GM10266 (cell line): ENCODE measurements around the gene CXCR5.

Experiments
- DNase-seq: peaks from one replicate; pipeline ENCODE4 v3.0.0; 2012; ENCODE audit errors: extremely low spot score
- TF ChIP-seq, protein P1 (sequence below): IDR thresholded peaks from 2 replicates; pipeline ENCODE4 v1.5.1; 2012; ENCODE audit warnings: mild to moderate bottlenecking, low read depth; ENCODE audit not compliant: control insufficient read depth, insufficient read depth; ENCODE audit errors: missing control alignments

CXCR5 gene

DNA sequence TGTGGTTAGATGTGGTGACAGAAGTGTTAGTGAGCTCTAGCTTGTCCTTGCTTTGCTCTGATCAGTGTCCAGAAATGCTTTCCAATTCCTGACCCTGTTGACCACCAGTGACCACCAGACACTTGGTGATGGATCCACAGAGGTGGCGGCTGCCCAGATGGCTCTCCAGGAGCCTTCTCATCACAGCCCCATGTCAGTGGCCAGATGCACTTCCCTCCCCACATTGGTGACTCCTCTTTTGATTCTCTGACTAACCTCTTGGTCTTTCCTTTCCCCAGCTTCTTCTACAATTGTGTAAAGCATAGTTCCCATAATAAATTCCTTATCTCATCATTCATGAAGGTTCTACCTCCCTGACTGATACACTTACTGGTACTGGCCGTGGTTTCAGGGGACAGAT is 40.1 kb upstream of the CXCR5 start:
- TF ChIP-seq, protein P1, sequence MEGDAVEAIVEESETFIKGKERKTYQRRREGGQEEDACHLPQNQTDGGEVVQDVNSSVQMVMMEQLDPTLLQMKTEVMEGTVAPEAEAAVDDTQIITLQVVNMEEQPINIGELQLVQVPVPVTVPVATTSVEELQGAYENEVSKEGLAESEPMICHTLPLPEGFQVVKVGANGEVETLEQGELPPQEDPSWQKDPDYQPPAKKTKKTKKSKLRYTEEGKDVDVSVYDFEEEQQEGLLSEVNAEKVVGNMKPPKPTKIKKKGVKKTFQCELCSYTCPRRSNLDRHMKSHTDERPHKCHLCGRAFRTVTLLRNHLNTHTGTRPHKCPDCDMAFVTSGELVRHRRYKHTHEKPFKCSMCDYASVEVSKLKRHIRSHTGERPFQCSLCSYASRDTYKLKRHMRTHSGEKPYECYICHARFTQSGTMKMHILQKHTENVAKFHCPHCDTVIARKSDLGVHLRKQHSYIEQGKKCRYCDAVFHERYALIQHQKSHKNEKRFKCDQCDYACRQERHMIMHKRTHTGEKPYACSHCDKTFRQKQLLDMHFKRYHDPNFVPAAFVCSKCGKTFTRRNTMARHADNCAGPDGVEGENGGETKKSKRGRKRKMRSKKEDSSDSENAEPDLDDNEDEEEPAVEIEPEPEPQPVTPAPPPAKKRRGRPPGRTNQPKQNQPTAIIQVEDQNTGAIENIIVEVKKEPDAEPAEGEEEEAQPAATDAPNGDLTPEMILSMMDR: no peak
- DNase-seq: no peak

GRCh38 chr11:118845369-118845768 is 38.3 kb upstream of the CXCR5 start:
- peak; percentile 40 for DNase-seq
- TF ChIP-seq, protein P1: no peak

- TF ChIP-seq, protein P1: no peak
- DNase-seq: no peak
These were observed 37.3 kb upstream of the CXCR5 start for GRCh38 chr11:118846181-118846935.

DNA sequence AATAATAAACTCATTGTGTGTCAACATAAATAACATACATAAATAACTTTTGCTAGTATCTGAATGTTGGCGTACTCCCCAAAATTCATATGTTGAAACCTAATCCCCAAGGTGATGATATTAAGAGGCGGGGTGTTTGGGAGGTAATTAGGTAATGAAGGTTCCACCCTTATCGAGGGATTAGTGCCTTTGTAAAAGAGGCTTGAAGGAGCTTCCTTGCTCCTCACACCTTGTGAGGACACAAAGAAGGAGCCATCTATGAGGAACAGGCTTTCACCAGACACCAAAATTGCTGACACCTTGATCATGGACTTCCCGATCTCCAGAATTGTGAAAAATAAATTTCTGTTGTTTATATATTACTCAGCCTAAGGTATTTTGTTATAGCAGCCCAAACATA is 33.9 kb upstream of the CXCR5 start:
- no peak for DNase-seq
- TF ChIP-seq, protein P1: no peak

DNA sequence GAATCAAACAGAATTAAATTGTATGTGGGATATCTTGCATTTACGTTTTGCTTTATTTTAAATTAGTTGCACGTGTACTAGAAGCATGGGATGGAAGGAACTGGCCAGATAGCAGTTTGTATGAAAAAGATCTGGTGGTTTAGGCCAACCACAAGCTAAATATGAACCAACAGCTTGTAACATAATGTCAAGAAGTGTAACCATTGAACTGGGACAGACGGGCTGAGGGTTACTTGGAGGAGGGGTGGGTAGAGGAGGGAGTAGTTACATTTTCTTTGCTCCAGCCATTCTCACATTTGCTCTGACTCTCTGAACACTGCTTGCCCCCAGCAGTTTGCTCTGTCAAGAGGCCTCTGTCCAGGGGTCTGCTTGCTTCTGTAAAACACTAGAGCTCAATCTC is 31.7 kb upstream of the CXCR5 start:
- DNase-seq: no peak
- TF ChIP-seq, protein P1: no peak

- DNase-seq: no peak
These were observed 30.0 kb upstream of the CXCR5 start for GRCh38 chr11:118853678-118854077.

GRCh38 chr11:118856314-118856713 is 27.4 kb upstream of the CXCR5 start:
- no peak for DNase-seq
- TF ChIP-seq, protein P1: no peak

More at GRCh38 chr11:118853678-118854077, 30.0 kb upstream of the CXCR5 start:
- TF ChIP-seq, protein P1: no peak
